Dedifferentiated amniotic fluid mesenchymal stem cell (primary cell): ENCODE data around the gene FAM209B.
"Not testable (repeated sequence)": the region's sequence is repeated elsewhere in the genome, so short reads cannot be mapped to it uniquely, and the experiment has no call there.

ENCODE experiments used
- DNase-seq: peaks from one replicate; pipeline ENCODE4 v3.0.0-alpha.2; 2016; ENCODE audit errors: extremely low spot score

Gene FAM209B, protein sequence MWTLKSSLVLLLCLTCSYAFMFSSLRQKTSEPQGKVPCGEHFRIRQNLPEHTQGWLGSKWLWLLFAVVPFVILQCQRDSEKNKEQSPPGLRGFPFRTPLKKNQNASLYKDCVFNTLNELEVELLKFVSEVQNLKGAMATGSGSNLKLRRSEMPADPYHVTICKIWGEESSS

DNA sequence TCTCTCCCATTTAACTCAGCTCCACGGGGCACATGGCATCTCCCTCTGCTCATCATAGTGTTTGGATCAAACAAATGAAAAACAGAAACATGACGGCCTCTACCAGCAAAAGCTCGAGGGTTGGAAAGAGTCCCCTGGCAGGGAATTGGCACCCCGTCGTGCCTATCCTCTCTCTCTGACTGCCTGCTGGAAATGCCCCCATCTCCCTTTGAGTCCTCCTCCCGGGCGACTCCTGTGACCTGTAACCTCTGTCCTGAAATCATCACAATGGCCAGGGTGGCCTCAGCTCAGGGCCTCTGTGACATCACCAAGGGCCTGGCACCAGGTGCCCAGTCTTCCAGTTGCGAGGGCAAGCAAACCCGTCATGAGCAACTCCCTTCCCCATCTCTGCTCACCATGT is at the start of gene FAM209B:
TSS of gene FAM209B (plus strand) at position 301 of the 400 bp plus-strand sequence. CDS start at position 397, 96 bp downstream.
- DNase-seq = not testable (repeated sequence)

DNA sequence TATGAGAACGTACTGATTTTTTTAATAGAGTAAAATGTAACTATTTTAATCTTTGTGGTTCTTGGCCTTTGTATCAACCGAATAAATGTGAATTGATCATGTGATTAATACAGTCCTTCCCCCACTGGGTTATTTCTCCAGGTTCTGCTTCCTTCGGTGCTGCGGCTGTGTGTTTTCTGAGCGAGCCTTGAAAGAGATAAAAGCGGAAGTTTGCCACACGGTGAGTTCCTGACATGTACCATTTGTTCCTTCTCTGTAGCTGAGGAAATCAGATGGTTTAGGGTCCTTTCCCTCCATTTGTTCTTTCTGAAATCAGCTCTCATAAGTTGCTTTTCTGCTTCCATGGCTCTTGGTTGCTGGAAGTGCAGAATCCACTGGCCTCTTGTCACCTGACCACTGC is 49.1 kb upstream of the FAM209B start:
- no peak for DNase-seq

DNA sequence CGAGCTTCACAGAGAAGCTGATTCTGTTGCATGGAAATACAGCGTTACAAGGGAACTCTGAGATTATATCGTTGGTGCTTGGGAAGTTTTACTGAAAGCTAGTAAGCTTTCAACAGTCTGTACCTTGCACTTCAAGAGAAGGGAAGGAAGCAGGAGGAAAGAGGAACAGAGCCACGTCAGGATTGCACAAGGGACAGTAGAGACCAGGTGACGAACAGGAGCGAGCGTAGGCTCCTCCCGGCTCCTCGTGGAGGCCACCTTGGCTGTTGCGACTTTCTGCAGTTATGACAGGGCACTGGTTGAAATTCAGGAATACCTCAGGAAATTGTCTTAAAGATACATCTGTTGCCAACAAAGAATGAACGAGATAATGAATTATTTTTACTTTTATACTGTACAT is 45.8 kb upstream of the FAM209B start:
- DNase-seq = no peak

DNA sequence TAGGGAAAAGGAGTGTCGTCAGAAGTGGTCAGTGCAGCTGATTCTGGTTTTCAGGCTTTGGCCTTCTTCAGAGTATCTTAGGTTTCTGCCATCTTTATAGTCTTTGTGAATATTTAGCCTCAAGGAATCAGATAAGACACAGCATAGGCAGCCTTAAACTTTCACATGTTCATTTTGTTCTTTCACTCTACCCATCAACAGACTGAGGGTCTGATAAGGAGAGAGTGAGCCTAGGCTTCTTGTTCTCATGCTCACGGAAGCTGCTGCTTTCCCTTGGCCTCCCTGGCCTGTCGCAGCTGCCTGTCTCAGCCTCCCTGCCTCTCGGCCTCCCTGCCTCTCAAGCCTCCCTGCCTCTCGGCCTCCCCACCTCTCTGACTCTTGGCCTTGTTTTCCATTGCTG is 44.5 kb upstream of the FAM209B start:
- DNase-seq = no peak

DNA sequence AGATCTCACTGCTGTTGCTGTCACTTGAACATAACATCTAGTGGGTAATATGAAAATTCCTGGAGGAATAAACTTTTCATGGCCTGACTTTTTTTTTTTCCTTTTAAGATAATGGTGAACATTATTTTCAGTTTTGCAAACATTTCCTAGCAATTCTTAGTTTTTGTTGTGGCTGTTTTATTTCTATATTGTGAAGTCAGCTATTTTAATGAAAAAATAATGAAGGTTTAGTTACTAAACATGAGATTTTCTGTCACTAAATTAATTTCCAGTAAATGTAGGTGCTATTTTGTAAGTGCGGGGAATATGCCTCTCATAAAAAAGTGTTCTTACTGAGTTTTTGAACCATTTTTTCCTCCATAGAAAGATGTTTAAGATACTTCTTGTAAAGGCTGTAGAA is 31.9 kb upstream of the FAM209B start:
- DNase-seq = no peak

DNA sequence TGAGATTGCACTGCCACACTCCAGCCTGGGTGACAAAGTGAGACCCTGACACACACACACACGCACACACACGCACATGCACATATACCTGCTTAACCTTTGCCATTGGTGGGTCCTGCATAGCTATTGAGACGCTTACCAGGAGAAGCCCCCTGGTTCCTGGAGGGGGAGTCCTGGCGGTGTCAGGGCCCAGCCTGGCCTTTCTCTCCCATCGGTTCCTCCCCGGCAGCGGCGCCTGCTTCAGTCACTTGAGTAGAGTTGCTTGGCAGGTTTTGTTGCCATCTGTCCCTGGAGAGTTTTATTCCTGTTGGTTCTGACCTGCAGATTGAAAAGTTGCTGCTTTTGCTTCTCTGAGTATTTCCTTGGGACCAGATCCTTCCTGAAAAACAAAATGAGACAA is 29.1 kb upstream of the FAM209B start:
- DNase-seq = no peak

DNA sequence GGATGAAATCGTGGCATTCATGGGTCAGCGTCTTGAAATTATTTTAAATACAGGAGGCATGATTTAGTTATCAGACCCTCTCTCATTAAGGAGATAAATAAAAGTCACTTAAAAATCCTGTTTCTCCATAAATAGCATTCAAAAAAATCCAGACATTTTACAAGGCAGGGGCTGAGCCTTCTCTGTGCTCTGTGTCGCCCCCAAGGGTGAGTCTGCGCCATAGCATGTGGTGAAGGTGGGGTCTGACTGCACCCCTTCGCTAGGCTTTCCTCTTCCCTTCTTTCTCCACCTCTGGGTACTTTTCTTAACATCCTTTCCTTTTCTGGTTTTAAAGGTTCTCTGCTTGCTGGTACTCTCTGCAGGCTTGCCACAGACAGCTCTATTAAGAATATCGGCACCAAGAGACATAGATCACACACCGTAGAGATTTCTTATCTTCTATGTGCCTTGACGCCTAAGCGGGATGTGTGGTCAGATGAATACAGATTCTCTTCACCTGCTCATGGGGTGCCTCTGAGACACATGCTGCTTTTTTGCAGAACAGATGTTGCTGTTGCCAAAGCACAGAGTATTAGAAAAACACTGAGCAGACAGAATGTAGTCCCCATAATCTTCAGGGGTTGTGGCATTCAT is 28.6 kb upstream of the FAM209B start:
- DNase-seq = no peak

DNA sequence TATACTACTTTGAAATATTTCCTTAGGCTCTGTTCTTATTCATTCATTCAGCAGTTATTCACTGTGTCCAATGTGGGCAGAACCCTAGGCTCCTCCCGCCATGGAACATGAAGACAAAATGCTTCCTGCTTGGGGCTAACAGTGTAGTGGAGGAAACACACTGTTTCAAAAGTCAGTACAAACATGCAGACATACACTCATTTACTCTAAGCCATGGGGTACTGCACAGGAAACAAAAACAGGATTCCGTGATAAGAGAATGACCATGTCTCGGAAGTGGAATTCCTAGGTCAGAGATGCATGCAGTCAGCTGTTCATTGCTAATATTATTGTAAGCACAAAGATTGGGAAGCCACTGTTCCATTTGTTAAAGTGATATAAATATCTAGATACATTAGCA is 26.9 kb upstream of the FAM209B start:
- no peak for DNase-seq

DNA sequence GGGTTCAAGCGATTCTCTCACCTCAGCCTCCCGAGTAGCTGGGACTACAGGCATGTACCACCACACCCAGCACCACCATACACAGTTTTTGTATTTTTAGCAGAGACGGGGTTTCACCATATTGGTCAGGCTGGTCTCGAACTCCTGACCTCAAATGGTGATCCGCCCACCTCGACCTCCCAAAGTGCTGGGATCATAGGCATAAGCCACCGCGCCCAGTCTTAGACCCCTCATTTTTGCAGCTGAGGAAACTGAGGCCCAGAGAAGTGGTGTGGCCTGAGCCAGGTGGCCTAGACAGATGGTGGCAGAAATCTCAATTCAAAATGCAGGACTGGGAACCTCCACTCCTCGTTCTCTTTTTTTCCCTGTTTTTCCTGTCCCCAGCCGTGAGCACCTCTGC is 21.1 kb upstream of the FAM209B start:
- DNase-seq = no peak

DNA sequence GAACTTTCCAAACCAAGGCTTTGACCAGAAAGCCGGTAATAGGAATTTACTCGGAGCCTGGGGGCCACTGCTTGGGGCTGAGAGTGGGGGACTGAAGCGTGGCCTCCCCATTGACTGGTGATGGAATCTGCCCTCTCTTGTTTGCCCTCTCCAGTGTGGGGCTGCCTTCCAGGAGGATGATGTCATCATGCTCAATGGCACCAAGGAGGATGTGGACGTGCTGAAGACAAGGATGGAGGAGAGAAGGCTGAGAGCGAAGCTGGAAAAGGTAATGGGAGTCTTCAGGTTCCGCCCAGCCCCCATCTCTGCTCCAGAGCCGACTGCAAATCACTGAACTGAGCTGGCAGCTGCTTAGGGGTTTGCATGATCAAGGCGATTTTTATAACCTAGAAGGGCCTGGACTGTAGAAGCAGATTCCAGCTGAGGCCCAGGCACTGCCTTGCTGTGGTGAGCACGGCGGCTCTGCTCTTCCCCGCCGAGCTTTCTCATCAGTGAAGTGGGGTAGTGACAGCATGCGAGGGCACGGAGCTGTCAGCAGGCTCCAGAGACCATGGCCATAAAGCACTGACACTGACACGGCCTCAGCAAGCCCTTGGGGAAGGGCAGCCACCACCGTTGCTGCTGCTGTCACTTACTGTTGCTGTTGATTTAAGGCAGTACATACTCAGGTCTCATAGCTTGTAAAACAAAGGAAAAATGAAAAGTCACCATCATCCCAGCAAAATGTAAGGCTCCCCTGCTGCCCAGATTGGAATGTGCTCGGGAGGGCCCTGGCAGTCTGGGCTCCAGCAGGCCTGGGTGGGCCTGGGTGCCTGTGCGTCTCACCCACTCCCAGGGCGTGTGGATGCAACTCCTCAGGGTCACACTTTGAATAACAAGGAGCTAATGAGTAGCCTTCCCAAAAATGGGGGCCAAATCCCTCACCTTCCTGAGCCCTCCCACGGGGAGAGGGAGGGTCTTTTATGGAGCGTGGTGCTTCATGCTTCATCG is 19.6 kb upstream of the FAM209B start:
- no peak for DNase-seq

DNA sequence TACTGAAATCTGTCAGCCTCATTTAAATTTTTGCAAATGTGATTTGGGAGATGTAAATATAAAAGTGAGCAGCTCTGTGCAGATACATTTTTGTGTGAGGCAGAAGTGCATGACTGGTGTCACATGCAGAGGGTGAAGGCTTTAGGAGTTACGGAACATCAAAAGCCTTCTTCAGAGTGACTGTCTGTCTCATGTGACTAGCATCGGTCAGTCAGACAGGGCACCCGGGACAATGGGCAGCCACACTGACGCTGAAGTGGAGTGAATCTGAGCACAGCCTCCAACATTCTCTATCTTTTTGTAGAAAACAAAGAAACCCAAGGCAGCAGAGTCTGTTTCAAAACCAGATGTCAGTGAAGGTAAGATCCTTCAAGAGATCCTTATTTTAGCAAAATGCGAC is 16.4 kb upstream of the FAM209B start:
- DNase-seq = no peak

DNA sequence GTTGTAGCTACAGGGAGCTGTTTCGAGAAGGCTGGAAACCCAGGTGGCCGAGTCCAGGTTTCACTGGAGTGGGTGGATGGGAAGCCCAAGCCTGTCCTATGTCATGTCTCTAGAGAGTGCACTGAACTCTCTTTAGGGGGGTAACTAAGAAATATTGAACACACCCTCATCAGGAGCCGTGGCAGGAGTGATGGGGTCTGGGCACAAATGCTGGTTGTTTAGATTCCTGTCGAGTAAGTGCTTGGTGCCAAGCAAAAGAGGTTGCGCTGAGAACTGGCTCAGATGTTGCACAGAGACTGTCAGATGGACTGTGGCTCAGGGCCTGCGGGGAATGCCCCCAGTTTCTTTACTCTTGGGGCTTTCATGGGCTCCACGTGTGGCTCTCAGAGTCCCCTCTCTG is 15.8 kb upstream of the FAM209B start:
- no peak for DNase-seq

DNA sequence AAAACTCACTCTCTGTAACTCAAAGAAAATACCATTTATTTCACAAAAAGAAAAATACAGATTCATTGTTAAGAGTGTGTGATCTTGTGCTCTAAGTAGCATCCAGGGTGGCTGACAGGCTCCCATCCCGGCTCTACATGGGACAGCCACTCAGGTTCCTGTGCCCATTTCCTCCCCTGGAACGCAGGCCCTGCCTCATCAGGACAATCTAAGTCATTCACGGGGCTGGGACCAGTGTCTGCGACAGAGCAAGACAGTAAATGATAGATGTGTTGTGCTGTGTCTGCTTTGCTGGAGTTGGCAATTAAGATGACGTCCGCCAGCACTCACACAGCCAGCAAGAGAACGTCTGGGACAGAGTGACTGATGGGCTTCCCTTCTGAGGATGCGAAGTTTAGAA is 15.4 kb upstream of the FAM209B start:
- DNase-seq = no peak

DNA sequence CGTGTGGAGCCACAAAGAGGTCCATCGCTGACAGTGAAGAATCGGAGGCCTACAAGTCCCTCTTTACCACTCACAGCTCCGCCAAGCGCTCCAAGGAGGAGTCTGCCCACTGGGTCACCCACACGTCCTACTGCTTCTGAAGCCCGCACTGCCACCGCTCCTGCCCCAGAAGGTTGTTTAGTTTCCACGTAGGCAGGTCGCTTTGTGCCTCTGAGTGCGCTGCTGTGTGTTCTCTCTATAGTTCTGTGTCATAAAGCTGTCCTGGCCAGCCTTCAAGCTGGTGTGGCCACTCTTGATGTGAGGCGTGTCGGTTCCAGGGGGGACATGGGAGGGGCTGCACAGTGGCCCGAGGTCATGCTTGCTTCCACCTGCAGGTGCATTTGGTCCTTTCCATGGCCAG is 14.9 kb upstream of the FAM209B start:
- DNase-seq = no peak

DNA sequence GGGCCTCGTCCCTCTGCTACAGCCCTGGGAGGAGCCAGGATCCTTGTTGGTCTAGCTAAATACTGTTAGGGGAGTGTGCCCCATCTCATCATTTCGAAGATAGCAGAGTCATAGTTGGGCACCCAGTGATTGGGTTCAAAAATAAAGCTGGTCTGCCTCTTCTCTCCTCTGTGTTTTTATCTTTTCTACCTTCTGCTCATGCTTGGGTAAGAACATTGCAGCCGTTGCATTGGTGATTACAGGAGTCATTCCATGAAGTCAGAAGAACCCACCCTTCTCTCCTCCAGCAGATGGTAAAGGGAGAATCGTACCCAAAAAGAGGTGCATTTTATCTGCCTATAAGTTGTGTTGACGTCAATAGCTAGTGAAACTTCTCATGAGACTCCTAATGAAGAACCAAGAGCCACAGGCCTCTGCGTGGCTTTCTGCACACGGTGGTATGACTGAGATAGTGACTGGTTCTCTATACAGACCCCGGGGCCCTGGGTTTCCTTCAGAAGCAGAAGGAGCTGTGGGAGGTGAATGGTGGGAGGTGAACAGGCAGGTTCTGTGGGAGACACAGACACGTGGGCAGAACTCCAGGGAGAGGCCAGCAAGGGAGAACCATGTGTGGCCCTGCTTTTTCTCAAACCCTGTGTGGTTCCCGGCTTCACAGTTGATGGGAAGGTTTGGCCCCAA is 14.2 kb upstream of the FAM209B start:
- DNase-seq = no peak

DNA sequence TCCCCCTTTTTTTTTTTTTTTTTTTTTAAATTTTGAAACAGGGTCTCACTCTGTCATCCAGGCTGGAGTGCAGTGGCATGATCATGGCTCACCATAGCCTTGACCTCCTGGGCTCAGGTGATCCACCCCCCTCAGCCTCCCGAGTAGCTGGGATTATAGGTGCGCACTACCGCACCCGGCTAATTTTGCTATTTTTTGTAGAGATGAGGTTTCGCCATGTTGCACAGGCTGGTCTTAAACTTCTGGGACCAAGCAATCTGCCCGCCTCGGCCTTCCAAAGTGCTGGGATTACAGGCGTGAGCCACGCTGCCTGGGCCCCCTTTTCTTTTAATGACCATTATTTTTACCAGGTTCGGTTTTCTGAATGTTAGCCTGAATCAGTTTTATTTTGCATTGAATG is 13.5 kb upstream of the FAM209B start:
- DNase-seq = no peak

DNA sequence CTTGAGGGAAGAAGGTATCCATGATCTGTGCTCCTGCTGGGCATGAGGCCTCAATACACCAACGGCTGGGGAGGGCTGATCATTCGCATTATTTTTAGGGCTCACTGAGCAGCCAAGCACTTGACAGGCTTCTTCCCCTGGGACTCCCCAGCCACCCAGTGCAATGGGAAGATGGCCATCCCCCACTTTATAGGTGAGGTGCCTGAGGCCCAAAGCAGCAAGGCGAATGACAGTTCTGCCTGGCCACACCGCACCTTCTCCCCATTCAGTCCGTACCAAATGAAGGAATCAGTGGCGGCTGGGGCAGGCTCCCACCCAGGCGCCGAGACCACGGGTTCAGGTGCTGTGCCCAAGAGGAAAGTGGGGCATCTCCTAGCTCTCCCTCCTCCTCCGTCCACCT is 12.9 kb upstream of the FAM209B start:
- no peak for DNase-seq

DNA sequence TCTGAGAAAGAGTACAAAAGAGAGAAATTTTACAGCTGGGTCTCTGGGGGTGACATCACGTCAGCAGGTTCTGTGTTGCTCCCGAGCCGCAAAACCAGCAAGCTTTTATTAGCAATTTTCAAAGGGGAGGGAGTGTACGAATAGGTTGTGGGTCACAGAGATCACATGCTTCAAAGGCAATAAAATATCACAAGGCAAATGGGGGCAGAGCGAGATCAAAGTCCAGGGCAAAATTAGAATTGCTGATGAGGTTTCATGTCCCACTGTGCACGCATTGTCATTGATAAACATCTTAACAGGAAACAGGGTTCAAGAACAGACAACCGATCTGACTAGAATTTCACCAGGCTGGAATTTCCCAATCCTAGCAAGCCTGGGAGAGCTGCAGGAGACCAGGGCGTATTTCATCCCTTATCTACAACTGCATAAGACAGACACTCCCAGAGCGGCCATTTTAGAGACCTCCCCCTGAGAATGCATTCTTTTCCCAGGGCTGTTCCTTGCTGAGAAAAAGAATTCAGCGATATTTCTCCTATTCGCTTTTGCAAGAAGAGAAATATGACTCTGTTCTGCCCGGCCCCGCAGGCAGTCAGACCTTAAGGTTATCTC is 12.2 kb upstream of the FAM209B start:
- not testable (repeated sequence) for DNase-seq

DNA sequence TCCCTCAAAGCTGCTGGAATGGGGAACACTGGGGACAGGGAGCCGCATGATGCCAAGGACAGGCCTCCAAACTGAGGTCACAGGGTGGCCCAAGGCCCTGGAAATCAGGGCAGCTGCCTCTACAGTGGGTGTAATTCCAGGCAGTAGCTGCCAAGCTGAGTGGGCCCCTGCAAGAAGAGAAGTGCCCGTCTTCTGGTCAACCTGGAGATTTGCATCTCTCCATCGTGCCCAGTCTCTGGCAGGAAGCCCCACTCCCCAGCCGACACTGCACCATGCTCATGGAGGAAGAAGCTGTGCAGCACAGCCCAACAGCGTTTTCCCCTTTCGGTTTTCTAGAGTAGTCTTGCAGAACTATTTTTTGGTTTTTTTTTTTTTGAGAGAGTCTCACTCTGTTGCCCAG is 10.7 kb upstream of the FAM209B start:
- no peak for DNase-seq

DNA sequence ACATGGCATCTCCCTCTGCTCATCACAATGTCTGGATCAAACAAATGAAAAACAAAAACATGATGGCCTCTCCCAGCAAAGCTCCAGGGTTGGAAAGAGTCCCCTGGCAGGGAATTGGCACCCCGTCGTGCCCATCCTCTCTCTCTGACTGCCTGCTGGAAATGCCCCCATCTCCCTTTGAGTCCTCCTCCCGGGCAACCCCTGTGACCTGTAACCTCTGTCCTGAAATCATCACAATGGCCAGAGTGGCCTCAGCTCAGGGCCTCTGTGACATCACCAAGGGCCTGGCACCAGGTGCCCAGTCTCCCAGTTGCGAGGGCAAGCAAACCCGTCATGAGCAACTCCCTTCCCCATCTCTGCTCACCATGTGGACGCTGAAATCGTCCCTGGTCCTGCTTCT is 8.6 kb upstream of the FAM209B start, which contains the start of gene FAM209A:
TSS of gene FAM209A (plus strand) at position 301 of the 400 bp plus-strand sequence. CDS start at position 366, 65 bp downstream.
- not testable (repeated sequence) for DNase-seq

DNA sequence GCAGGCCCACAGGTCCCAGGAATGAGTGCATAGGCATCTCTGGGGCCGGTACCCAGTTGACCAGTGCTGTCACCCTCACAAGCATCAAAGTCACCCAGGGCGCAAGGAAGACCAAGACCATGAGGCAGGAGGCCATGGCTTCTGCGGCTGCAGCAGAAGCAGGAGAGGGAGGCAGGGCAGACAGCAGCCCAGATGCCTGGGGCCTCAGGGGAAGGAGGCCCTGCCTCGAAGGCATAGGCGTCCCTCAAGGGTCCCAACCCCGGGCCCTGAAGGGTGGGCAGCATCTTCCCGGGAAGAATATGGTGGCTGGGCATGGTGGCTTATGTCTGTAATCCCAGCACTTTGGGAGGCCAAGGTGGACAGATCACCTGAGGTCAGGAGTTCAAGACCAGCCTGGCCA is 5.5 kb upstream of the FAM209B start:
- DNase-seq = no peak

DNA sequence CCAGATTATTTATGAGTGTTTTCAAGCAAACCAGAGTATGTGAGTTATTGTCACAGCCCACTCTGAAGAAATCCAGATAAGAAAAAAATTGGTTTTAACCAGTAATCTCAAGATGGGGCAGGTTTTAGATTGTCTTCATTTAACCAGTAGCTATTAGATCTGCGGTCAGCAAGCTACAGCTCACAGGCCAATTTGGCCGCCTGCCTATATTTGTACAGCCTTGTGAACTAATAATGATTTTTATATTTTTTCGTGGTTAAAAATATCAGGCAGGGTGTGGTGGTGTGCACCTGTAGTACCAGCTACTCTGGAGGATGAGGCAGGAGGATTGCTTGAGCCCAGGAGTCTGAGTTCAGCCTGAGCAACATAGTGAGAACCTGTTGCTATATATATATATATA is 5.0 kb downstream of the FAM209B start:
- DNase-seq = no peak
